B cell (primary cell): ENCODE measurements around the gene RAD51B.

Experiments
- CTCF ChIP-seq: fragments of 200-600 bp; IDR thresholded peaks from one replicate; pipeline ENCODE4 v1.8.0; 2022; ENCODE audit warnings: antibody characterized with exemption, mild to moderate bottlenecking
- EZH2 ChIP-seq: IDR thresholded peaks from 2 replicates; pipeline ENCODE4 v1.6.1; 2012; ENCODE audit warnings: borderline replicate concordance, low read depth, mild to moderate bottlenecking, moderate library complexity, low read length; ENCODE audit not compliant: insufficient read depth, poor library complexity, severe bottlenecking

- TF ChIP-seq CTCF = no peak
- no peak for TF ChIP-seq EZH2
Observed at GRCh38 chr14:67881225-67881624, 61.6 kb downstream of the RAD51B start.
